T-helper 1 cell treated with Interleukin-12 subunit alpha and Interleukin-12 subunit beta and Interleukin-4 antibody, amounts not matched to agents 30 ng/mL and 1 ng/mL, for 36 hours (primary cell): Measurements from ENCODE around the gene TOP3A. TPM values are rescaled to one million over a fixed set of nuclear protein-coding genes. Genes with fewer than 3 reads are reported as not detected.

Experiments used
- intact Hi-C: fragments of 100-400 bp; cut with micrococcal nuclease; formaldehyde crosslinking; loops from one replicate; pipeline ENCODE4 v1.15.1; 2024
- total RNA-seq: library from RNA; stranded (reverse); gene quantifications from 2 replicates; pipeline ENCODE4 v1.2.3, GENCODE V29; 2022

TOP3A gene
- total RNA-seq, 1 donor from 2014 or later = 72.0 TPM

- intact Hi-C loops = loop anchor here (10.0 kb wide), 1 partner anchor 64 kb away; no protein-coding TSS in a partner anchor
Measured at GRCh38 chr17:18280766-18281371, 33.9 kb downstream of the TOP3A start.

GRCh38 chr17:18280249-18280648 is 34.5 kb downstream of the TOP3A start:
- intact Hi-C loops = loop anchor here (10.0 kb wide), 1 partner anchor 65 kb away; no protein-coding TSS in a partner anchor

- intact Hi-C loops = no loop called here
Measured at GRCh38 chr17:18278867-18279266, 35.9 kb downstream of the TOP3A start.

- intact Hi-C loops = no loop called here
Measured at GRCh38 chr17:18277076-18277475, 37.7 kb downstream of the TOP3A start.

- intact Hi-C loops = no loop called here
Measured at GRCh38 chr17:18270046-18270931, 44.5 kb downstream of the TOP3A start.

GRCh38 chr17:18267927-18268711 is 46.7 kb downstream of the TOP3A start:
- intact Hi-C loops = no loop called here

GRCh38 chr17:18267366-18267765 is 47.4 kb downstream of the TOP3A start:
- intact Hi-C loops = no loop called here

GRCh38 chr17:18263885-18264682 is 50.7 kb downstream of the TOP3A start:
- intact Hi-C loops = no loop called here

GRCh38 chr17:18262641-18263040 is 52.2 kb downstream of the TOP3A start:
- intact Hi-C loops = no loop called here

GRCh38 chr17:18262111-18262510 is 52.7 kb downstream of the TOP3A start:
- intact Hi-C loops = no loop called here

GRCh38 chr17:18261659-18262058 is 53.1 kb downstream of the TOP3A start:
- intact Hi-C loops = loop anchor here (2.0 kb wide), 2 partner anchors 101 to 597 kb away; partner anchors contain the start of genes PRPSAP2 and SHMT1

- intact Hi-C loops = loop anchor here (2.0 kb wide), 2 partner anchors 102 to 598 kb away; partner anchors contain the start of genes PRPSAP2 and SHMT1
Measured at GRCh38 chr17:18261146-18261515, 53.7 kb downstream of the TOP3A start.

GRCh38 chr17:18260332-18261145 is 54.3 kb downstream of the TOP3A start, which contains the start of gene MIEF2:
Gene MIEF2 (plus strand): TSS chr17:18260662. CDS start chr17:18262721, 2,059 bp downstream.
- intact Hi-C loops = loop anchor here (1.0 to 2.0 kb wide), 5 partner anchors 35 to 598 kb away; partner anchors contain the start of genes ALKBH5, LLGL1, PRPSAP2 and SHMT1

GRCh38 chr17:18259621-18260331 is 55.0 kb downstream of the TOP3A start:
- intact Hi-C loops = loop anchor here (1.0 to 5.0 kb wide), 6 partner anchors 34 to 599 kb away; partner anchors contain the start of genes ALKBH5, DRC3, LLGL1 and PRPSAP2

GRCh38 chr17:18258356-18259038 is 56.3 kb downstream of the TOP3A start, which contains the start of gene FLII:
Gene FLII (minus strand): TSS chr17:18258738. CDS start chr17:18258690, 48 bp downstream.
- intact Hi-C loops = loop anchor here (5.0 kb wide), 1 partner anchor 286 kb away; the partner anchor contains the start of genes DRC3 and TOM1L2

GRCh38 chr17:18257982-18258355 is 56.8 kb downstream of the TOP3A start:
- intact Hi-C loops = loop anchor here (5.0 kb wide), 1 partner anchor 286 kb away; the partner anchor contains the start of genes DRC3 and TOM1L2

- intact Hi-C loops = loop anchor here (5.0 kb wide), 1 partner anchor 285 kb away; the partner anchor contains the start of genes DRC3 and TOM1L2
Measured at GRCh38 chr17:18257268-18257981, 57.4 kb downstream of the TOP3A start.
